ENCODE data around the gene TNPO3. TPM values are rescaled to one million over a fixed set of nuclear protein-coding genes. Genes with fewer than 3 reads are reported as not detected.

Gene TNPO3
- total and polyA plus RNA-seq, 10 of the 15 experiments (the other 5 are each of a cell fraction or from before 2014, with no cell fraction given): 17.6 to 91.8 (median 65.9) TPM

DNA sequence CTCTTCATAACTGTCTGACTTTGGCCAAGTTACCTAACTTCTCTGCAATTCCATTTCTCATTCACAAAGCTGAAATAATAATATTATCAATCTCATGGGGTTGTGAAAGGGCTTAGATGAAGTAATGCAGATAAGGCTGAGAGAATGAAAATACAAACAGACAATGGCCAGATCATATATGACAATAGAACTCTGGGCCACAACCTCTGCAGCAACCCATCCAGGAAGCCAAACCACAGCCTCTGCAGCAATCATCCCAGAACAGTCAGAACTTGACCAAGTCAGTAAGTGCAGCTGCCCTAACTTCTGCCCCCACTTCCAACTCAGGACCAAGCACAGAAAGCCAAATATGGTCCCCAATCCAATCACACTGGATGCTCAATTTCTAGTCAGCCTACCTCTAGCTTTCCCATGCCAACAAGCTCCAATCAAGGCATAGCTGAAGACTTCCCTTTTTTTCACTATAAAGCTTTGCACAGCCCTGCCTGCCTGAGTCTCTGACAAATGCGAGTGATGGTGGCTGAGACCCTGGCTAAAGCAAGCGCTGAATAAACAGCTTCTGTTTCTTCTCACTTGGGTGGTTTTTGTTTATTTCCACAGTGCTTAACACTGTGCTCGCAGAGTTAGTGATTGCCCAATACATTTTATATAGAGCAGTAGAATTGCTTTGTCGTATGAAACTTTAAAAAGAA is 34.8 kb upstream of the TNPO3 start (continued):
- TF ChIP-seq CTCF (IDR thresholded peaks at IDR 0.05 in 2 of 3, conservative IDR thresholded peaks at IDR 0.05 in 1 of 3; ENCODE audit: control insufficient read depth in 2 of 3, extremely low read depth in 1 of 3, insufficient read depth in 1 of 3, low read depth in 3 of 3, low read length in 3 of 3) (no peak), SMARCA5 (IDR thresholded peaks at IDR 0.05) (no peak), STAT1 (conservative IDR thresholded peaks at IDR 0.05) (no peak), RUNX3 (IDR thresholded peaks at IDR 0.05; ENCODE audit: low read length) (peak; percentile 97), CBX3 (IDR thresholded peaks at IDR 0.05; ENCODE audit: borderline replicate concordance, low read depth) (no peak), SMC3 (IDR thresholded peaks at IDR 0.05; ENCODE audit: borderline replicate concordance, low read length) (no peak), CREB1 (IDR thresholded peaks at IDR 0.05; ENCODE audit: low read depth) (no peak), RFX5 (IDR thresholded peaks at IDR 0.05; ENCODE audit: low read depth, low read length) (no peak), HDGF (IDR thresholded peaks at IDR 0.05) (no peak), SPI1 (IDR thresholded peaks at IDR 0.05; ENCODE audit: borderline replicate concordance, insufficient read depth, low read depth, low read length) (peak; percentile 78; the same call in 1 of the 2 replicates), ZBED1 (IDR thresholded peaks at IDR 0.05; ENCODE audit: borderline replicate concordance) (peak; percentile 53; the same call in 1 of the 2 replicates), WRNIP1 (IDR thresholded peaks at IDR 0.05; ENCODE audit: borderline replicate concordance, low read depth, low read length) (no peak), ATF7 (IDR thresholded peaks at IDR 0.05; ENCODE audit: low read depth) (0 out of 2 replicates have a peak, but pooled peaks have one; percentile 39), CEBPB (IDR thresholded peaks at IDR 0.05; ENCODE audit: borderline replicate concordance in 1 of 2, low read depth in 2 of 2, low read length in 2 of 2) (no peak), JUND (IDR thresholded peaks at IDR 0.05; ENCODE audit: low read depth, low read length) (no peak), CBX5 (IDR thresholded peaks at IDR 0.05; ENCODE audit: low read depth) (no peak), HSF1 (IDR thresholded peaks at IDR 0.05; ENCODE audit: low read depth, low read length) (no peak), ZSCAN29 (IDR thresholded peaks at IDR 0.05) (no peak), YY1 (IDR thresholded peaks at IDR 0.05; ENCODE audit: low read depth, low read length) (no peak), JUNB (IDR thresholded peaks at IDR 0.05) (peak; percentile 86)
- TF ChIP-seq, protein P1, sequence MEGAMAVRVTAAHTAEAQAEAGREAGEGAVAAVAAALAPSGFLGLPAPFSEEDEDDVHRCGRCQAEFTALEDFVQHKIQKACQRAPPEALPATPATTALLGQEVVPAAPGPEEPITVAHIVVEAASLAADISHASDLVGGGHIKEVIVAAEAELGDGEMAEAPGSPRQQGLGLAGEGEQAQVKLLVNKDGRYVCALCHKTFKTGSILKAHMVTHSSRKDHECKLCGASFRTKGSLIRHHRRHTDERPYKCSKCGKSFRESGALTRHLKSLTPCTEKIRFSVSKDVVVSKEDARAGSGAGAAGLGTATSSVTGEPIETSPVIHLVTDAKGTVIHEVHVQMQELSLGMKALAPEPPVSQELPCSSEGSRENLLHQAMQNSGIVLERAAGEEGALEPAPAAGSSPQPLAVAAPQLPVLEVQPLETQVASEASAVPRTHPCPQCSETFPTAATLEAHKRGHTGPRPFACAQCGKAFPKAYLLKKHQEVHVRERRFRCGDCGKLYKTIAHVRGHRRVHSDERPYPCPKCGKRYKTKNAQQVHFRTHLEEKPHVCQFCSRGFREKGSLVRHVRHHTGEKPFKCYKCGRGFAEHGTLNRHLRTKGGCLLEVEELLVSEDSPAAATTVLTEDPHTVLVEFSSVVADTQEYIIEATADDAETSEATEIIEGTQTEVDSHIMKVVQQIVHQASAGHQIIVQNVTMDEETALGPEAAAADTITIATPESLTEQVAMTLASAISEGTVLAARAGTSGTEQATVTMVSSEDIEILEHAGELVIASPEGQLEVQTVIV (IDR thresholded peaks at IDR 0.05; ENCODE audit: borderline replicate concordance, partially characterized antibody): no peak
- TF ChIP-seq, protein P2, sequence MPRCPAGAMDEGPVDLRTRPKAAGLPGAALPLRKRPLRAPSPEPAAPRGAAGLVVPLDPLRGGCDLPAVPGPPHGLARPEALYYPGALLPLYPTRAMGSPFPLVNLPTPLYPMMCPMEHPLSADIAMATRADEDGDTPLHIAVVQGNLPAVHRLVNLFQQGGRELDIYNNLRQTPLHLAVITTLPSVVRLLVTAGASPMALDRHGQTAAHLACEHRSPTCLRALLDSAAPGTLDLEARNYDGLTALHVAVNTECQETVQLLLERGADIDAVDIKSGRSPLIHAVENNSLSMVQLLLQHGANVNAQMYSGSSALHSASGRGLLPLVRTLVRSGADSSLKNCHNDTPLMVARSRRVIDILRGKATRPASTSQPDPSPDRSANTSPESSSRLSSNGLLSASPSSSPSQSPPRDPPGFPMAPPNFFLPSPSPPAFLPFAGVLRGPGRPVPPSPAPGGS (IDR thresholded peaks at IDR 0.05; ENCODE audit: borderline replicate concordance, insufficient read depth, low read depth, low read length, poor library complexity, severe bottlenecking): peak; percentile 66
